Mucosa of descending colon (tissue), 3 donors: ENCODE measurements around the gene SSR1. TPM values are rescaled to one million over a fixed set of nuclear protein-coding genes. Genes with fewer than 3 reads are reported as not detected.

Experiments
- ATAC-seq: fragments of 200-7000 bp; cut with Tn5 transposase; one replicate; pipeline ENCODE4 v1.9.1; 2020; ENCODE audit warnings: mild to moderate bottlenecking, moderate library complexity
- DNase-seq, 3 donors: peaks; one replicate each; pipeline ENCODE4 v3.0.0-alpha.2; 2020
- H3K36me3 ChIP-seq: fragments of 200-600 bp; one replicate; pipeline ENCODE4 v1.8.0; 2021; ENCODE audit warnings: low read depth, mild to moderate bottlenecking
- H3K4me1 ChIP-seq: fragments of 200-600 bp; one replicate; pipeline ENCODE4 v1.8.0; 2021; ENCODE audit warnings: low read depth, mild to moderate bottlenecking
- H3K4me3 ChIP-seq: fragments of 200-600 bp; one replicate; pipeline ENCODE4 v1.8.0; 2021; ENCODE audit warnings: mild to moderate bottlenecking
- H3K9me3 ChIP-seq: fragments of 200-600 bp; one replicate; pipeline ENCODE4 v1.8.0; 2021; ENCODE audit warnings: mild to moderate bottlenecking
- CTCF ChIP-seq: fragments of 200-600 bp; IDR thresholded peaks from one replicate; pipeline ENCODE4 v1.8.0; 2022; ENCODE audit warnings: antibody characterized with exemption, mild to moderate bottlenecking
- intact Hi-C, 2 donors: fragments of 100-400 bp; cut with DNase I in 1 of 2; cut with micrococcal nuclease in 1 of 2; formaldehyde crosslinking; loops; one replicate each; pipeline versions ENCODE4 v1.11.0 to v1.11.1; 2022; cut with DNase I, micrococcal nuclease
- total RNA-seq, 3 donors: library from RNA; stranded (reverse); fragmentation: NEBNext Ultra II Directional in 2 of 3; extraction: Animal tissue kit (Norgen Biotek cat#: 25700) in 2 of 3; gene quantifications; one replicate each; pipeline versions ENCODE4 v1.2.1 to v1.2.4, GENCODE V29; 2021 to 2023
- donor health status: DM: no; HTN: no; CAD: no; lungs with moderate emphysema.
- donor health status: DM: no; HTN: no; CAD: no.
- donor health status: DM: no; HTN: yes; CAD: no.

Gene SSR1
- total RNA-seq, 3 donors from 2014 or later, result 83.2 to 139 (median 99.4) TPM

- intact Hi-C loops, result no loop called here
- Histone ChIP-seq H3K36me3 (peaks cover 9% of the 10 kb centered on the region), H3K4me1 (no peaks in the 10 kb centered on the region), H3K9me3 (no peaks in the 10 kb centered on the region), H3K4me3 (no peak overlapping the region)
- no peak for TF ChIP-seq CTCF
- no peak for DNase-seq
- no peak for ATAC-seq
Observed at GRCh38 chr6:7249391-7249790, 63.6 kb downstream of the SSR1 start.

DNA sequence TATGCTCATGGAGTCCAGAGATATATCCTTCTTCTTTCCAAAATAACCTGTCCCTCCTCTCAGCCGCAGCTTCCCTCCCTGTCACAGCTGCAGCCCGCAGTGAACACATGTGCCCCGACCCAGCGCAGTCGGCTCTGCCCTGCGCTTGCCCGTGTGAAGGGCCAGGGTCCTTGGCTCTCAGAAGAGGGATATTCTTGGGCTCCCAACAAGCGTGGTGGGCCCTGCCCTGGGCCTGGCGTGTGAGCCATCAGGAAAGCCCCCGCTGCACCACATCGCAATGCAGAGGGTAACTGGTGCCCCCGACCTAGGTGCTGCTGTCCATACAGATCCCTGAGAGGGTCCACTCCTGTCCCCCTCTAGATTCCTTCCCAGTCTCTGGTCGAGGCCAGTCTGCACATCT, 65.2 kb downstream of the SSR1 start:
- peaks cover 9% of the 10 kb centered on the region for H3K36me3 ChIP-seq
- intact Hi-C loops, result no loop called here

DNA sequence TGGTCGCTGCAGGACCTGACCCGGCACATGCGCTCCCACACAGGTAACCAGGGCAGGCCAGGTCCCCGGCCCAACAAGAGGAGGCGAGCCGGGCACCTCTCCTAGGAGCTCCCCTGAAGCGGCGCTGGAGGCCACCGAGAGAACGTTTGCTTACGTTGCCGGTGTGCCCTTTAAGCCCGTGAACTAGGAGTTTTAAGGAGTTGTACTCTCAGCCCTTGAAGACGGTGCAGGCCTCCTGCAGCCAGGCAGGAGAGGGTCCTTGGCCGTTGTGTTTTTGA, 65.9 kb downstream of the SSR1 start:
- no peak for TF ChIP-seq CTCF
- H3K36me3 ChIP-seq, result peaks cover 9% of the 10 kb centered on the region
- no peak overlapping the region for H3K4me3 ChIP-seq
- DNase-seq (no peak), ATAC-seq (no peak)
- H3K4me1 ChIP-seq, result peaks cover 15% of the 10 kb centered on the region
- H3K9me3 ChIP-seq, result no peaks in the 10 kb centered on the region
- intact Hi-C loops, result no loop called here

More for the DNA sequence above, 65.2 kb downstream of the SSR1 start:
- ATAC-seq (no peak), DNase-seq (peak in 1 of 3 donors; percentile 18)
- H3K4me3 ChIP-seq, result no peak overlapping the region
- no peaks in the 10 kb centered on the region for H3K9me3 ChIP-seq
- TF ChIP-seq CTCF, result no peak
- peaks cover 9% of the 10 kb centered on the region for H3K4me1 ChIP-seq

GRCh38 chr6:7246401-7247178, 66.4 kb downstream of the SSR1 start:
- no peaks in the 10 kb centered on the region for H3K9me3 ChIP-seq
- peaks cover 9% of the 10 kb centered on the region for H3K36me3 ChIP-seq
- intact Hi-C loops, result no loop called here
- ATAC-seq (no peak), DNase-seq (peak in 1 of 3 donors; percentile 26)
- TF ChIP-seq CTCF, result no peak
- H3K4me3 ChIP-seq, result no peak overlapping the region
- peaks cover 20% of the 10 kb centered on the region for H3K4me1 ChIP-seq

DNA sequence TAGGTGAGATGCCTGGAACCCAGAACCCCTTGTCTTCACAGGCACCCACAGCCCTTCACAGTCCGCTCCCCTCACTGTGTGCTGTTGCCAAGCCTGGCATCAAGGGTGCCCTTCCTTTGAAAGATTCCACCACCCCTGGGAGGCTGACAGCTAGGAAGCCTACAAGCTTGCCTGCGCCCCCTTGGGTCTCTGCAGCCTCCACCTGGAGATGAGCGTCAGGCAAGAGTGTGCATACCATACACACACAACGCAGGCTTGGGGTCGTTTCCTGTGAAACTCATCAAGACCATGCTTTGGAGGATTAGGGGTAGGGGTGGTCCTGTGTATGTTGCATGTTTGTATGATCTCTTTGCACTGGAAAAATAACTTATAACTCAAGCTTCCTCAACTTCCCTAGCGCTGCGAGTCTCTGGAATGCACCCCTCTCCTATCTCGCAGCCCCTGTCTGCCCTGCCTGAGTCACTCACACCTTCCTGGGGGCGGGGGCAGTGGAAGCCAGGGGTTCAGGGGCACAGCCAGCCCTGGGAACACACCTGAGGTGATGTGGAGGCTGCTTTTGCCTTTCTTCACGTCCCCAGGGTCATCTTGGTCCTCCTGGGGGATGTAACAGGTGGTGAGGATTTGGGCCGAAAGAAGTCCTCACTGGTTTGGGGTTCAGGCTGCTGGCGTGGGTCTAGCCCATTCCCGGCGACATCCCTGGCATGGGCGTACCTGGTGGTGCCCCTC, 67.2 kb downstream of the SSR1 start:
- ATAC-seq (no peak), DNase-seq (no peak)
- intact Hi-C loops, result no loop called here
- no peak overlapping the region for H3K4me3 ChIP-seq
- peaks cover 9% of the 10 kb centered on the region for H3K36me3 ChIP-seq
- no peaks in the 10 kb centered on the region for H3K9me3 ChIP-seq
- peaks cover 27% of the 10 kb centered on the region for H3K4me1 ChIP-seq
- no peak for TF ChIP-seq CTCF
